Measurements from ENCODE around the gene MAP3K14. TPM values are rescaled to one million over a fixed set of nuclear protein-coding genes. Genes with fewer than 3 reads are reported as not detected.

The MAP3K14 gene
- total and polyA plus RNA-seq, 5 experiments from 2014 or later = 0.73 to 37.8 (median 7.2) TPM

DNA sequence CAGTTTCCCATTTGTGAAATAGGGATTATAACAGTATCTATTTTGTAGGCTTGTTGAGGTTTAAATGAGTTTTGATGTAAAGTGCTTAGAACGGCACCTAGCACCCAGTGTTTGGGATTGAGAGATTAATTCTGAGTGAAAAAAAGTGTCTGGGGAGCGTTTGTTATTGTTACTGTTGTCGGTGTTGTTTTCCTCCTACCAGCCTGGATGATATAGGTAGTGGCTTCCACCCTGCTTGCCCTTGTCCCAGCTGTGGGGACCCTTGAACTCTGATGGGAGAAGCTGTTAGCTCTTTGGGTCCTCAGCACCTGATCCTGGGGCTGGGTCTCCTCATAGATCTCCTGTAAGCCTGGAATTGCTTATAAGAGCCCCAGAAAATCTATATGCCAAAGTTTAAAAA, 90.2 kb downstream of the MAP3K14 start:
- DNase-seq (no peak), ATAC-seq (no peak)
- POLR2A ChIA-PET = interaction anchor here (0.5 to 47.5 kb wide), 20 partner anchors 5 to 1006 kb away, joined by 3 to 1514 read pairs (median 6); partner anchors contain the start of genes ACBD4, FMNL1, HEXIM1 and HEXIM2
- peak overlapping the region; percentile 98 to 100 (median 100) for H3K27ac Mint-ChIP-seq
- no peaks in the 10 kb centered on the region for H3K27me3 Mint-ChIP-seq
- H3K4me1 Mint-ChIP-seq = peaks cover 49 to 84% (median 69%) of the 10 kb centered on the region in 4 donors
- H3K4me3 Mint-ChIP-seq = peak overlapping the region; percentile 95 to 100 (median 98)
- no peaks in the 10 kb centered on the region for H3K9me3 Mint-ChIP-seq
- peaks cover 0 to 2% (median 0%) of the 10 kb centered on the region in 3 donors for H3K36me3 Mint-ChIP-seq

DNA sequence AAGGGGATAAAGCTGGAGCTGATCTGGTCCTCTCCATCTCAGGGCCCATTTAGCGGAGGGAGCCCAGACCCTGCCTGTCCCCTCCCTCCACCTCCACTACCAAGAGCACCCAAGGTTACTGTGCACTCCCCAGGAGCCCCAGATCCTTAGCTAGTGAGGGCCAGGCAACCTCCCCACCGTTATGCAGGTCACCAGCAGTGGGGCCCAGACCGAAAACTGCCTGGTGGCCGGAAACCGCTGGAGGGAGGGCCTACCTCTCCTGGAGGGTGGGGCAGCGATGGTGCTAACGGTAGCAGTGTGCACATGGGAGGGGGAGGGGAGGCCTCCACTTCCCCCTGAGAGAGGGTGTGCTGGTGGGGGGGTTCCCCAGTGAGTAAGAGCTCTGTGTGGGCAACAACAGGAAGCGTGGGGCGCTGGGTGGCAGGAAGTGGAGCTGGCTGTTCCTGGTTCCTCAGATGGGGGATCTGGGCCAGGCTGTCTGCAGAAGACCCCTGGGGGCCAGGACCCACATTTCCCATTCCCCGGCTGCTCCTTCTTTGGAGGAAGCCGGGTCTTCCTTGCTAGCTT, 90.8 kb downstream of the MAP3K14 start:
- peak; percentile 63 to 75 for ATAC-seq
- peak; percentile 79 to 98 (median 92) for DNase-seq
- H3K36me3 Mint-ChIP-seq = peaks cover 0 to 2% (median 0%) of the 10 kb centered on the region in 3 donors
- H3K27ac Mint-ChIP-seq = peak overlapping the region; percentile 98 to 100 (median 100)
- H3K9me3 Mint-ChIP-seq = no peaks in the 10 kb centered on the region
- no peaks in the 10 kb centered on the region for H3K27me3 Mint-ChIP-seq
- peaks cover 46 to 81% (median 64%) of the 10 kb centered on the region in 4 donors for H3K4me1 Mint-ChIP-seq
- POLR2A ChIA-PET = interaction anchor here (0.5 to 47.5 kb wide), 22 partner anchors 5 to 1006 kb away, joined by 3 to 1514 read pairs (median 5); partner anchors contain the start of genes ACBD4, FMNL1, HEXIM1 and HEXIM2
- peak overlapping the region; percentile 95 to 100 (median 98) for H3K4me3 Mint-ChIP-seq

DNA sequence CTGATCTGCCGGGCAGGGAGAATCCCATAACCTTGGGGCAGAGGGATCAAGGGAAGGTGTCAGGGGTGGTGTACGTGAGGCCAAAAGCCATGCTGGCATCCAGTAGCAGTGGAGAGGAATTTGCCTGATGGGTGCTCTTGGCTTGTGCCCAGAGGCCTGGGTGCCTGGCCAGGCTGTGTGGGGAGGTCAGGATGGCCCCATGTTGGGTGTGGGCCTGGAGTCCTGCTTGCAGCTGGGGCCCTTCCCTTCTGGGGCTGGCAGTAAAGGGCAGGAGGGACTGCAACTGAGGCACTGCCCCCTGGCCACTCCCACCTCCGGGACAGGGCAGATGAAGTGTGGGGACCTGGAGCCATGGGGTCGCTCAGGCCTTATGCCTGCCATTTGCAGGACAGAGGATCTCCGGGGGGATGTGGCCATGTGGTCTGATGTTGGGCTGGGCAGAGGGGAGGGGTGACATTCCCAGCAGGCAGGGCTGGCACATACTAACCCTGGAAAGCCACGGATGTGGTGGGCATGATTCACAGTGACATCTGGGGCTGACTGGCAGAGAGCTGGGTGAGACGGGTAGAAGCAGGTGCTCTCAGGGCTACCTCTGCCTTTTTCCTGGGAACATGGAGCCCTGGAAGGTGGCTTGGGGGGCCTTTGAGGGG, 91.6 kb downstream of the MAP3K14 start:
- H3K4me1 Mint-ChIP-seq = peaks cover 46 to 81% (median 63%) of the 10 kb centered on the region in 4 donors
- no peaks in the 10 kb centered on the region for H3K27me3 Mint-ChIP-seq
- H3K36me3 Mint-ChIP-seq = peaks cover 0 to 2% (median 0%) of the 10 kb centered on the region in 3 donors
- peak overlapping the region; percentile 95 to 100 (median 98) for H3K4me3 Mint-ChIP-seq
- DNase-seq = peak in 6 of 10 donors; percentile 45 to 62 (median 48)
- no peaks in the 10 kb centered on the region for H3K9me3 Mint-ChIP-seq
- ATAC-seq = no peak
- POLR2A ChIA-PET = interaction anchor here (1.0 to 47.5 kb wide), 13 partner anchors 6 to 185 kb away, joined by 3 to 1514 read pairs (median 9); partner anchors contain the start of genes ACBD4, FMNL1, HEXIM1 and HEXIM2
- peak overlapping the region; percentile 98 to 100 (median 100) for H3K27ac Mint-ChIP-seq

DNA sequence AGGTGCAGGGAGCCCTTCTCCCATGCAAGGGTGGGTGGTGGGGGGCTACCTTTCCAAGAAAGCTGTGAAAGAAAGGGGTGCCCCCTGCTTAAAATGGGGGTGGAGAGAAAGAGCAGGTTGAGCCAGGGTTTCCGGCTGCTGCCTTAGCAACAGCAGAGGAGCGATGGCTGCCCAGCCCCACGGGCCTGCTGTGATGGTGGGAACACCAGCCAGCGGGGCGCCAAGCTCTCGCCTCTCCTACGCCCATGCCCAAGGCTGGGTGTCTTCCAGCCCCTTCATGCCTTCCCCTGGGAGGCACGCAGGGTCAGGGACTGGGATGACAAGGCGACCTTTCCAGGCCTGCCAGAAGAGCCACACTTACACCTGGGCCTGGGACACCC, 92.2 kb downstream of the MAP3K14 start:
- POLR2A ChIA-PET = interaction anchor here (2.3 to 36.4 kb wide), 6 partner anchors 24 to 91 kb away, joined by 7 to 1514 read pairs (median 76); partner anchors contain the start of genes ACBD4, HEXIM1, HEXIM2 and MAP3K14
- peaks cover 46 to 81% (median 63%) of the 10 kb centered on the region in 4 donors for H3K4me1 Mint-ChIP-seq
- peak overlapping the region; percentile 95 to 100 (median 98) for H3K4me3 Mint-ChIP-seq
- H3K27me3 Mint-ChIP-seq = no peaks in the 10 kb centered on the region
- no peak for ATAC-seq
- peak overlapping the region; percentile 98 to 100 (median 100) for H3K27ac Mint-ChIP-seq
- H3K9me3 Mint-ChIP-seq = no peaks in the 10 kb centered on the region
- peaks cover 0 to 4% (median 2%) of the 10 kb centered on the region in 3 donors for H3K36me3 Mint-ChIP-seq
- DNase-seq = peak in 4 of 10 donors; percentile 36 to 52 (median 39)

DNA sequence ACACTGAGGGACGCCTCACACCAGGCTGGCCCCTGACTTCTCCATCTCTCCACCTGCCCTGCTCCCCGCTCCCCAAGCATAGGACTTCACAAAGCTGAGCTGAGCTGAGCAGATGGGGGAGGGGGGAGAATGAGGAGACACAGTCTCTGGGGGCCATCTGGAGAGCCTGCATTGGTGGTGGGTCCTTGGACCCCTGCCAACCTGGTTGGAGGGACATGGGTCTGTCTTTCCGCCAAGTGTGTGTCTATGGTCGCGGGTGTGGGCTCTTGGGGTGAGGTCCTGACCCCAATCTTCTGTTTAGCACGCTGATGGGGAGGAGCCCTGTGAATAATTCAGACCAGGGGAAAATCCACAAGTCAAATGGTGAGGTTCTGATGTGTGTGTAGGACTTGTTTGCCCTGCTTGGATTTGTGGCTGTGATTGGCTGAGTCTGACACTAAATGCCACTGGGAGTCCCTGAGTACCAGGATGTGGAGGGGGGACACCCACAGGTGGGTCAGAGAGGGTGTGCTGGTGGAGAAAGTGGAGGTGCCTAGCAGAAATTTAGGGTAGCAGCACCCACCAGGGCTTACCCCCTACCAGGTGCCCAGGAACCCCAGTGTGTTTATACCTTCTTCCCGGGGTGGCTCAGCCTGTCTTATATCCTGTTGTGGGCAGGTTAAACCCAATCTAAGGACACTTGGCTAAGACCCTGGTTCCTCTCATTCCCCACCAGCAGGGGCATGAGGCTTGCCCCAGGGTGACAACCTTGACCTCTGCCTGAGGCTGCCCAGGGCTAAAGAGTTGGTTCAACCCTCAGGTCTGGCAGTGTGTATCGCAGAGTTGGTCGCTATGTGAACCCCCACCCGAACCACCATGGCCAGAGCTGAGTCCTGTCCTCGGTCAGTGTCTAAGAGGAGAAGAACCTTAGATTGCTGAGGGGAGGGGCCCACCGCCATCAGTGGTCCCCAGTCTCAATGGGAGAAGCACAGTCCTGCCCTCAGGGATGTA, 93.0 kb downstream of the MAP3K14 start:
- DNase-seq (peak in 6 of 10 donors; percentile 42 to 62 (median 44)), ATAC-seq (peak; percentile 6 to 11)
- H3K4me1 Mint-ChIP-seq = peaks cover 43 to 81% (median 64%) of the 10 kb centered on the region in 4 donors
- POLR2A ChIA-PET = interaction anchor here (2.3 to 36.4 kb wide), 7 partner anchors 25 to 161 kb away, joined by 7 to 1514 read pairs (median 37); partner anchors contain the start of genes ACBD4, HEXIM1, HEXIM2 and MAP3K14
- no peaks in the 10 kb centered on the region for H3K27me3 Mint-ChIP-seq
- no peaks in the 10 kb centered on the region for H3K9me3 Mint-ChIP-seq
- peak overlapping the region; percentile 95 to 100 (median 98) for H3K4me3 Mint-ChIP-seq
- peak overlapping the region; percentile 98 to 100 (median 100) for H3K27ac Mint-ChIP-seq
- H3K36me3 Mint-ChIP-seq = peaks cover 0 to 12% (median 3%) of the 10 kb centered on the region in 3 donors

DNA sequence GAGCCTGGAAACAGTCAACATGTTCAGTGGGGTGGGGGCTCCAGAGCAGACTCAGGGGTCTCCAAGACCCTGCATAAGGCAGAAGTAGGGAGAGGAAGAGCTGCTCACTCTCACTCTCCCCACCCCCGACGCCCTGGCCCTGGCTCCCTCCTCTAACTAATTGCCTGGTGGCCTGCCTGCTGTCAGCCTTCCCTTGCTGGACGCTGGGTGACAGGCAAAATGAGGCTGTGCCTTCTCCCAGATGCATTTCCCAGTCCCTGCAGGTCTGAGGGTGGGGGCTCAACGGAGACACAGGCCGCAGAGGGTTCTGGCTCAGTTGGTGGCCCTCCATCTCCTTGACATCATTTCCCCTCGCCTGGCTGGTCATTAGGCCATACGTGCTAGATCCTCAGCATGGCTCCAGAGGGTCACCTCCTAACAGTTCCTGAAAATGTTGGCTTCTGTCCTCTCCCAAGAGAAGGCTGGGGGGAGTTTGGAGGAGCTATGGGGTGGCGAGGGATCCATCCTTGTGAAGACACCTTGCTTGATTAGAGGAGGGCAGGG, 93.8 kb downstream of the MAP3K14 start:
- H3K27ac Mint-ChIP-seq = peak overlapping the region; percentile 98 to 100 (median 100)
- peak overlapping the region; percentile 95 to 100 (median 98) for H3K4me3 Mint-ChIP-seq
- H3K9me3 Mint-ChIP-seq = no peaks in the 10 kb centered on the region
- H3K4me1 Mint-ChIP-seq = peaks cover 42 to 76% (median 58%) of the 10 kb centered on the region in 4 donors
- H3K27me3 Mint-ChIP-seq = no peaks in the 10 kb centered on the region
- POLR2A ChIA-PET = interaction anchor here (2.3 to 36.4 kb wide), 5 partner anchors 26 to 162 kb away, joined by 7 to 1514 read pairs (median 115); partner anchors contain the start of genes ACBD4, HEXIM1, MAP3K14 and SPATA32
- no peak for DNase-seq
- peaks cover 0 to 20% (median 4%) of the 10 kb centered on the region in 3 donors for H3K36me3 Mint-ChIP-seq
- no peak for ATAC-seq

DNA sequence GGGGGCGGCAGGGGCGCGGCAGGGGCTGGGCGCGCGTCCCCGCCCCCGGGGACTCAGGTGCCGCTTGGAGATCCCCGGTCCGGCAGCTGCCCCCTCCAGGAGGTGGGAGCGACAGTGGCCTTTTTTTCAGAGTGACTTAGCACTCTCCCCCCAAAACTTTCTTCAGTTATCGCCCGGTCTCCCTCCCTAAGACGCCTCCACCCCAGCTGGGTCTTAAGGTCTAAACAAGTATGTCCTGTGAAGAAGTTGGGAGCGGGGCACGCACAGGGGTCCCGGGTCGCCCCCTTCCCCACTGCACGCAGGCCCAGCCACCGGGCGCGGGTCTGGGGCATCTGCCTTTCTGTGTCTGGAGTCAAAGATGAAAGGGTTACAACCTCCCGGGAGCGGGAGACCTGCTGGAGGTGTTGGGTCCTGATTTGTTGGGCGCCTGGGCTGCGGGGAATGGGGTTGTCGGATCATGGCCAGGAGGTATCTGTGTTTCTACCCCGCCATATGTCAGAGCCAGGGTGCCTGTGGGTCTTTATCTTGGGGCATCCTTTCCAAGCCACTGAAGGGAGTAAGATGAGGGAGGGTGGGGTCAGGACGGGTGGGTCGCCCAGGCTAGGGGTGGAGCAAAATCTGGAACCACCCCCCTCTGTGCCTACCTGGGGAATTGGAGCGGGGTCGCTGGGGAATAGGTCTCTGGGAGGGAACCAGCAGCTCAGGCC, 94.4 kb downstream of the MAP3K14 start:
- Mint-ChIP-seq H3K9me3 (no peaks in the 10 kb centered on the region), H3K27me3 (no peaks in the 10 kb centered on the region), H3K4me1 (peaks cover 41 to 73% (median 54%) of the 10 kb centered on the region in 4 donors), H3K36me3 (peaks cover 0 to 25% (median 4%) of the 10 kb centered on the region in 3 donors), H3K4me3 (peak overlapping the region; percentile 95 to 100 (median 98)), H3K27ac (peak overlapping the region; percentile 98 to 100 (median 100))
- peak in 7 of 10 donors; percentile 42 to 74 (median 58) for DNase-seq
- POLR2A ChIA-PET = interaction anchor here (0.6 to 36.4 kb wide), 9 partner anchors 26 to 190 kb away, joined by 3 to 1514 read pairs (median 9); partner anchors contain the start of genes DCAKD, HEXIM1, HEXIM2 and MAP3K14
- ATAC-seq = peak in 1 of 2 donors; percentile 4

DNA sequence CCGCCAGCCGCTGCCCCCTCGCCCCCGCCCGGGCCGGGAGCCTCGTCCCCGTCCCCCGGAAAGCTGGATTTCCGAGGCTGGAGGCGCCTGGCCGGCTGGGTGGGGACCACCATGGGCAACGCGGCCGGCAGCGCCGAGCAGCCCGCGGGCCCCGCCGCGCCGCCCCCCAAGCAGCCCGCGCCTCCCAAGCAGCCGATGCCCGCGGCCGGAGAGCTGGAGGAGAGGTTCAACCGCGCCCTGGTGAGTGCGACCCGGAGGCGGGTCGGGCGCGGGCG, 94.9 kb downstream of the MAP3K14 start:
- Mint-ChIP-seq H3K36me3 (peaks cover 0 to 29% (median 4%) of the 10 kb centered on the region in 3 donors), H3K27ac (peak overlapping the region in 3 of 10 donors; percentile 100), H3K9me3 (no peaks in the 10 kb centered on the region), H3K4me1 (peaks cover 41 to 71% (median 50%) of the 10 kb centered on the region in 4 donors), H3K27me3 (no peaks in the 10 kb centered on the region), H3K4me3 (peak overlapping the region in 2 of 10 donors; percentile 96 to 100)
- ATAC-seq = no peak
- POLR2A ChIA-PET = interaction anchor here (0.6 to 36.4 kb wide), 9 partner anchors 27 to 190 kb away, joined by 3 to 1514 read pairs (median 9); partner anchors contain the start of genes DCAKD, HEXIM1, HEXIM2 and MAP3K14
- DNase-seq = peak in 1 of 10 donors; percentile 33

DNA sequence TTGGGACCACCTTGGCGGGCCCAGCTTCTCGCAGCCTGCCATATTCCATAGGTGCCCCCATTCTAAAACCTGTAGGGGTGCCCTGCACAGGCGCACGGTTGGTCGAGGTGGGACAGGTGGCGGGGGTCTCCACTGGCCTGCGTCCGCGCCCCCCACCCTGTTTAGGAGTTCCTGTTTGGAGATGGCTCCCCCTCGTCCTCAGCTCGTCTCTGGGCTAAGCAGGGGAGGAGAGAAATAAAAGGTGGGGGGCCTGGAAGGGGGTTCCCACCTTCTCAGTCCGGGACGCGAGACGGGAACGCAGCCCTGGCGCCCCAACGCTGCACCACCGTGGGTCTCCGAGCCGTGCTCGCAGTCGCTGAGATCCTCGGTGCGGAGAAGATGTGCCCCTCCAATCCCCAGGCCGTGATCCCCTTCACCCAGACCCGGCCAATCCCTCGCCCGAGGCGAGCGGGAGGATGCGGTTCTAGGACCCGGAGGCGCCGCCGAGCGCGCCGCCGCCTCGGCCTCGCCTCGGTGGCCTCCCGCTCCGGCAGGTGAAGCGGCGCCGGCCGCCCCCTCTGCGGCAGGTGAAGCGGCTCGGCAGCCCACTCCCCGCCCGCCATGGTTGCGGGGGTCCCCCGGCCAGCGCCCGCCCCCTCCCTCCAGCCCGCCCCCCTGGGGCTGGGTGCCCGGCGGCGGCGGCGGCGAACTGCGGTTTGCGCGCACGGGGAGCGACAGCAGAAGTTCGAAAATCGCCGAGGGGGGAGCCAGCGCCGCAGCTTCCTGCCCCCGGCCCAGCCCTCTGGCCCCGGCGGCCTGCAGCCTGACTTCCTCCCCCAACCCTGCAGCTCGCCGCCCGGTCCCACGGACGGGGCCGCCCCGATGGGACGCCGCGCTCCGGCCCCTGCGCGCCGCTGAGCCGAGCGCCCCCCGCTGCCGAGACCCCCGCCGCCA, 95.5 kb downstream of the MAP3K14 start, which contains the start of gene FMNL1:
FMNL1 (plus strand) TSS at position 805 of the 933 bp plus-strand sequence. CDS start 240 bp downstream, outside the sequence.
- Mint-ChIP-seq H3K4me3 (peak within 1 kb of the TSS; percentile 95 to 100 (median 98)), H3K36me3 (peaks cover 0 to 35% (median 4%) of the 10 kb centered on the region in 3 donors), H3K27ac (peak within 1 kb of the TSS; percentile 98 to 100 (median 100)), H3K4me1 (peaks cover 36 to 70% (median 50%) of the 10 kb centered on the region in 4 donors), H3K9me3 (no peaks in the 10 kb centered on the region), H3K27me3 (no peaks in the 10 kb centered on the region)
- ATAC-seq = peak; percentile 1 to 4
- peak in 9 of 10 donors; percentile 40 to 77 (median 61) for DNase-seq
- POLR2A ChIA-PET = interaction anchor here (0.6 to 36.4 kb wide), 10 partner anchors 27 to 191 kb away, joined by 3 to 1514 read pairs (median 8); partner anchors contain the start of genes DCAKD, HEXIM1, HEXIM2 and MAP3K14
